HG02623 (cell line): ENCODE data around the gene DDX55.
"Not testable (repeated sequence)": the region's sequence is repeated elsewhere in the genome, so short reads cannot be mapped to it uniquely, and the experiment has no call there.

Experiments used
- ATAC-seq: cut with Tn5 transposase; IDR thresholded peaks from one replicate; pipeline ENCODE4 v1.9.1; 2021; ENCODE audit warnings: moderate library complexity; ENCODE audit not compliant: unreplicated experiment

DDX55 gene

GRCh38 chr12:123601602-123602489 is at the start of gene DDX55:
DDX55 (plus strand) TSS chr12:123602099; CDS start chr12:123602149, 50 bp downstream.
- ATAC-seq, result peak; percentile 74

- ATAC-seq, result not testable (repeated sequence)
Measured at GRCh38 chr12:123554136-123554535, 47.8 kb upstream of the DDX55 start.

GRCh38 chr12:123554843-123555242 is 47.1 kb upstream of the DDX55 start:
- not testable (repeated sequence) for ATAC-seq

- not testable (repeated sequence) for ATAC-seq
Measured at GRCh38 chr12:123558487-123558886, 43.4 kb upstream of the DDX55 start.

- no peak for ATAC-seq
Measured at GRCh38 chr12:123559468-123559867, 42.4 kb upstream of the DDX55 start.

GRCh38 chr12:123571343-123571813 is 30.5 kb upstream of the DDX55 start:
- ATAC-seq, result no peak

- no peak for ATAC-seq
Measured at GRCh38 chr12:123572391-123572790, 29.5 kb upstream of the DDX55 start.

- no peak for ATAC-seq
Measured at GRCh38 chr12:123573870-123574269, 28.0 kb upstream of the DDX55 start.

GRCh38 chr12:123576611-123577010 is 25.3 kb upstream of the DDX55 start:
- ATAC-seq, result no peak

- no peak for ATAC-seq
Measured at GRCh38 chr12:123578243-123578642, 23.7 kb upstream of the DDX55 start.

GRCh38 chr12:123578829-123579228 is 23.1 kb upstream of the DDX55 start:
- not testable (repeated sequence) for ATAC-seq

GRCh38 chr12:123580772-123581171 is 21.1 kb upstream of the DDX55 start:
- no peak for ATAC-seq

- no peak for ATAC-seq
Measured at GRCh38 chr12:123591702-123592481, 10.0 kb upstream of the DDX55 start.

- no peak for ATAC-seq
Measured at GRCh38 chr12:123595729-123596128, 6.2 kb upstream of the DDX55 start.

- ATAC-seq, result no peak
Measured at GRCh38 chr12:123597100-123597499, 4.8 kb upstream of the DDX55 start.

- no peak for ATAC-seq
Measured at GRCh38 chr12:123598522-123598921, 3.4 kb upstream of the DDX55 start.

GRCh38 chr12:123599310-123599709 is 2.6 kb upstream of the DDX55 start:
- ATAC-seq, result no peak

- ATAC-seq, result no peak
Measured at GRCh38 chr12:123599721-123600120, 2.2 kb upstream of the DDX55 start.

GRCh38 chr12:123602651-123603195 is 824 bp downstream of the DDX55 start:
- ATAC-seq, result no peak

- not testable (repeated sequence) for ATAC-seq
Measured at GRCh38 chr12:123603495-123603894, 1.6 kb downstream of the DDX55 start.

GRCh38 chr12:123607756-123608155 is 5.9 kb downstream of the DDX55 start:
- no peak for ATAC-seq
